SKM-1 (cell line): ENCODE measurements around the gene MBTPS1.

ENCODE experiments used
- DNase-seq: peaks from one replicate; lab custom pipeline; 2025; ENCODE audit not compliant: unreplicated experiment; lab: John Stamatoyannopoulos, UW

The MBTPS1 gene

DNA sequence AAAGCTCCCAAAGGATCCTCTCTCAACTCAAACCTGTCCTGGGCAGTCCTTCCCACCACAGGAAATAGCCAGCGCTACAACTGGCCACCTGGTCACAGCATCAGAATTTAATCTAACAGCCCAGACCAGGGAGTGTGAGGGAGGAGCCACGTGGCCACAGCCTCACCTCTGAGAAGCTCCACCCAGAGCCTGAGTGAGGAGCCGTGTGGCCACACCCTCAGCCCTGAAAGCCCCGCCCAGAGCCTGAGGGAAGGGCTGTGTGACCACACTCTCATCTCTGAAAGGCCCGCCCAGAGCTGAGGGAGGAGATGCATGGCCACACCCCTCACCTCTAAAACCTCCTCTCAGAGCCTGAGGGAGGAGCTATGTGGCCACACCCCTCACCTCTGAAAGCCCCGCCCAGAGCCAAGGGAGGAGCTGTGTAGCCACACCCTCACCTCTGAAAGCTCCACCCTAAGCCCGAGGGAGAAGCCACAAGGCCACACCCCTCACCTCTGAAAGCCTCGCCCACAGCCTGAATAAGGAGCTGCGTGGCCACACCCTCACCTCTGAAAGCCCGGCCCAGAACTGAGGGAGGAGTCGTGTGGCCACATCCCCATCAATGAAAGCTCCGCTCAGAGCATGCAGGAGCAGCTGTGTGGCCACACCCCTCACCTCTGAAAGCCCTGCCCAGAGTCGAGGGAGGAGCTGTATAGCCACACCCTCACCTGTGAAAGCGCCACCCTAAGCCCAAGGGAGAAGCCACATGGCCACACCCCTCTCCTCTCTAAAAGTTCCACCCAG, 102.8 kb downstream of the MBTPS1 start:
- peak; percentile 91 for DNase-seq

DNA sequence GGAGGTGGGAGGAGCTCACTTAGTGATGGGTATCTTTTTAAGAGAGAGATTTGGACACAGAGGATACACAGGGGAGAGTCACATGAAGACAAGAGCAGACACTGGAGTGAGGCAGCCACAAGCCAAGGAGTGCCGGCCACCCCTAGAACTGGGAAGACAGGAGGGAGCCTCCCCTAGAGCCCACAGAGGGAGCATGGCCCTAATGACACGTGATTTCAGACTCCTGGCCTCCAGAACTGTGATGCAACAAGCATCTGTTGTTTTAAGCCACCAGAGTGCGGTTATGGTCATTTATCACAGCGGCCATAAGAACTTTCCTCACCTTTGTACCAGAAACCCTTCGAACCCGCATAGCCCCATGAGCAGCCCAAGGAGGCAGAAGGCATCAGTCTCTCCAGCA, 107.5 kb downstream of the MBTPS1 start:
- no peak for DNase-seq

- DNase-seq: no peak
These were observed 108.8 kb downstream of the MBTPS1 start for GRCh38 chr16:84007965-84008364.

GRCh38 chr16:84007520-84007919, 109.2 kb downstream of the MBTPS1 start:
- no peak for DNase-seq

DNA sequence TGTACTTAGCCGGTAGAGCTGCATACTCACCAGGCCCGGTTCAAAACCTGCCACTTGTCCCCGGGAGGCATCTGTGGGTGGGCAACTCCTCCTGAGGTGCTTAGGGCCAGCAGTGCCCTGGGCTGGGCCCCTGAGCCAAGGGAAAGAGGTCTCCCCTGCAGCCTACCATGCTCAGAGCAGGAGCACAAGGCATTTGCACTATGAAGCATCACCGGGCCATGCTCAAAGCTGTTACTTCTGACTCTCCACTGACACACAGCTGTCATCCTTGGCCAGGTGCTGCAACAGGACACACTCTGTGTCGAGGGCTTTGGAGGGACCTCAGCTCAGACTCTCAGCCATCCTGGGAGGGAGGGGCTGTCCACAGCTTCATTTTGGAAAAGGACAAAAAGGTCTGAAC, 111.4 kb downstream of the MBTPS1 start:
- no peak for DNase-seq

DNA sequence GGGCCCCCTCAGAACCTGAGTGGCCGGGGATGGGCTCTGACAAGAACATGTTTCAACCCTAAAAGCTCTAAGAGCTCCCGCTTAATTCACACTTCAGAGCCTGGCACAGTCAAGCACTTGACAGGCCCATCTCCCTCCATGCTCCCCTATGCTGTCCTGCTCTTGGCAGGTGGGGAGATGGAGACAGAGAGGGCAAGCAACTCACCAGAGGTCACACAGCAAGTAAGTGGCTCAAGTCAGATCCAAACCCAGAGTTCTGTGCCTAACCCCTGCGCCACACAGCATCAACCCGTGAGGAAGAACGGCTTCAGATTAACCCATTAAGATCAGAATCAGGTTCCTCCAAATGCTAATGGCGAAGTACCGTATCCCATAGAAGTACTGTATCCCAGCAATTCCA, 112.3 kb downstream of the MBTPS1 start:
- DNase-seq: no peak
